Measurements from ENCODE around the gene COX7B2. TPM values are rescaled to one million over a fixed set of nuclear protein-coding genes. Genes with fewer than 3 reads are reported as not detected.

COX7B2 gene
- total RNA-seq, 1 donor: not detected

- no peak overlapping the region for H3K27ac ChIP-seq (ENCODE audit: low read depth, low read length)
- H3K9me3 ChIP-seq (ENCODE audit: low read depth, low read length): no peaks in the 10 kb centered on the region
- no peaks in the 10 kb centered on the region for H3K79me2 ChIP-seq (ENCODE audit: insufficient read depth, low read length)
- no peaks in the 10 kb centered on the region for H3K36me3 ChIP-seq (ENCODE audit: insufficient read depth, low read length)
- TF ChIP-seq, protein P1, sequence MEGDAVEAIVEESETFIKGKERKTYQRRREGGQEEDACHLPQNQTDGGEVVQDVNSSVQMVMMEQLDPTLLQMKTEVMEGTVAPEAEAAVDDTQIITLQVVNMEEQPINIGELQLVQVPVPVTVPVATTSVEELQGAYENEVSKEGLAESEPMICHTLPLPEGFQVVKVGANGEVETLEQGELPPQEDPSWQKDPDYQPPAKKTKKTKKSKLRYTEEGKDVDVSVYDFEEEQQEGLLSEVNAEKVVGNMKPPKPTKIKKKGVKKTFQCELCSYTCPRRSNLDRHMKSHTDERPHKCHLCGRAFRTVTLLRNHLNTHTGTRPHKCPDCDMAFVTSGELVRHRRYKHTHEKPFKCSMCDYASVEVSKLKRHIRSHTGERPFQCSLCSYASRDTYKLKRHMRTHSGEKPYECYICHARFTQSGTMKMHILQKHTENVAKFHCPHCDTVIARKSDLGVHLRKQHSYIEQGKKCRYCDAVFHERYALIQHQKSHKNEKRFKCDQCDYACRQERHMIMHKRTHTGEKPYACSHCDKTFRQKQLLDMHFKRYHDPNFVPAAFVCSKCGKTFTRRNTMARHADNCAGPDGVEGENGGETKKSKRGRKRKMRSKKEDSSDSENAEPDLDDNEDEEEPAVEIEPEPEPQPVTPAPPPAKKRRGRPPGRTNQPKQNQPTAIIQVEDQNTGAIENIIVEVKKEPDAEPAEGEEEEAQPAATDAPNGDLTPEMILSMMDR (IDR thresholded peaks at IDR 0.05; ENCODE audit: extremely low read depth, low read depth, low read length): no peak
- H2AFZ ChIP-seq (ENCODE audit: low read length): no peak overlapping the region
- H3K4me2 ChIP-seq (ENCODE audit: insufficient read depth, low read length): no peak overlapping the region
- H3K27me3 ChIP-seq (ENCODE audit: insufficient read depth, low read length): no peaks in the 10 kb centered on the region
- no peak overlapping the region for H3K4me3 ChIP-seq (ENCODE audit: insufficient read depth, low read length)
- no peaks in the 10 kb centered on the region for H3K4me1 ChIP-seq (ENCODE audit: insufficient read depth, low read length)
- no peaks in the 10 kb centered on the region for H4K20me1 ChIP-seq (ENCODE audit: insufficient read depth, low read length)
- no peak for DNase-seq (ENCODE audit: insufficient read length, low spot score, missing footprints)
These were observed 38.6 kb downstream of the COX7B2 start for GRCh38 chr4:46870411-46870810.

DNA sequence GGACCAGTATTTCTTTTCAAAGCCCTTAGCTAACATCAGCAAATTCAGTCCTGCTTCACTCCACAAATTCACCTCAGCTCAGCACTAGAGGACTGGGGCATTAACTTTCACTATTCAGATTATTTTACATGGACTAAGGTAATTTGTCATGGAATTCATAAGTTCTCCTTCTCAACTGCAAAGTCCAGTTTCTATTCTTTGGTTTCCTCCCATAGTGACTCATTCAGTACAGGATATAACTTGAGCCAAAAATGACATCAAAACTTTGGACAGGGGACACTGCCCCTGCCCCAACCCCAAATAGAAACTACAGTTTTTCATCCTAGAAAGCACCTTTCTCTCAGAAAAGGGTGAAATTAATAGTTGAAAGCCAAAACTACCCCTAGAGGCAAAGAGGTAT is 52.7 kb downstream of the COX7B2 start:
- Histone ChIP-seq H3K9me3 (ENCODE audit: low read depth, low read length) (no peaks in the 10 kb centered on the region), H3K4me2 (ENCODE audit: insufficient read depth, low read length) (no peak overlapping the region), H3K27ac (ENCODE audit: low read depth, low read length) (no peak overlapping the region), H3K79me2 (ENCODE audit: insufficient read depth, low read length) (no peaks in the 10 kb centered on the region), H3K27me3 (ENCODE audit: insufficient read depth, low read length) (no peaks in the 10 kb centered on the region), H3K4me3 (ENCODE audit: insufficient read depth, low read length) (no peak overlapping the region), H3K4me1 (ENCODE audit: insufficient read depth, low read length) (no peaks in the 10 kb centered on the region), H2AFZ (ENCODE audit: low read length) (no peak overlapping the region), H4K20me1 (ENCODE audit: insufficient read depth, low read length) (no peaks in the 10 kb centered on the region), H3K36me3 (ENCODE audit: insufficient read depth, low read length) (no peaks in the 10 kb centered on the region)
- DNase-seq (ENCODE audit: insufficient read length, low spot score, missing footprints): no peak
- TF ChIP-seq, protein P1 (IDR thresholded peaks at IDR 0.05; ENCODE audit: extremely low read depth, low read depth, low read length): no peak

- Histone ChIP-seq H3K27ac (ENCODE audit: low read depth, low read length) (no peak overlapping the region), H3K4me1 (ENCODE audit: insufficient read depth, low read length) (no peaks in the 10 kb centered on the region), H3K36me3 (ENCODE audit: insufficient read depth, low read length) (no peaks in the 10 kb centered on the region), H3K79me2 (ENCODE audit: insufficient read depth, low read length) (no peaks in the 10 kb centered on the region), H2AFZ (ENCODE audit: low read length) (no peak overlapping the region), H3K9me3 (ENCODE audit: low read depth, low read length) (no peaks in the 10 kb centered on the region), H3K4me2 (ENCODE audit: insufficient read depth, low read length) (no peak overlapping the region), H3K4me3 (ENCODE audit: insufficient read depth, low read length) (no peak overlapping the region), H3K27me3 (ENCODE audit: insufficient read depth, low read length) (no peaks in the 10 kb centered on the region), H4K20me1 (ENCODE audit: insufficient read depth, low read length) (no peaks in the 10 kb centered on the region)
- DNase-seq (ENCODE audit: insufficient read length, low spot score, missing footprints): no peak
- TF ChIP-seq, protein P1 (IDR thresholded peaks at IDR 0.05; ENCODE audit: extremely low read depth, low read depth, low read length): no peak
These were observed 56.2 kb downstream of the COX7B2 start for GRCh38 chr4:46852800-46853199.

DNA sequence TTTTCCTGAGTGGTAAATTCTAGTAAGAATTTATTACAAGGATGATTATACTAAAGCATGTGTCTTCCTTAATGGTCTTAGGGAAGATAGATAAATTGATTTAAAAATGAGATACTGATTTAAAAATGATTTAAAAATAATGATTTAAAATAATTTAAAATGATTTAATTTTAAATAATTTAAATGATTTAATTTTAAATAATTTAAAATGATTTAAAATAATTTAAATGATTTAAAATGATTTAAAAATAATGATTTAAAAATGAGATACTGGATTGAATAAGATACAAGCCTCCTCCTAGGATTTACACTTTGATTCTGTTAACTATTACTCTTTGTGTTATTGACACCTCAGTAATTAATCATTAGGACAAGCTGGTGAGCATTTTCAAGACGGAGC is 59.0 kb downstream of the COX7B2 start:
- H3K4me2 ChIP-seq (ENCODE audit: insufficient read depth, low read length): no peak overlapping the region
- H3K9me3 ChIP-seq (ENCODE audit: low read depth, low read length): no peaks in the 10 kb centered on the region
- H3K79me2 ChIP-seq (ENCODE audit: insufficient read depth, low read length): no peaks in the 10 kb centered on the region
- H3K27ac ChIP-seq (ENCODE audit: low read depth, low read length): no peak overlapping the region
- no peaks in the 10 kb centered on the region for H3K4me1 ChIP-seq (ENCODE audit: insufficient read depth, low read length)
- no peak overlapping the region for H3K4me3 ChIP-seq (ENCODE audit: insufficient read depth, low read length)
- TF ChIP-seq, protein P1 (IDR thresholded peaks at IDR 0.05; ENCODE audit: extremely low read depth, low read depth, low read length): no peak
- no peaks in the 10 kb centered on the region for H3K27me3 ChIP-seq (ENCODE audit: insufficient read depth, low read length)
- H2AFZ ChIP-seq (ENCODE audit: low read length): no peak overlapping the region
- no peaks in the 10 kb centered on the region for H3K36me3 ChIP-seq (ENCODE audit: insufficient read depth, low read length)
- H4K20me1 ChIP-seq (ENCODE audit: insufficient read depth, low read length): no peaks in the 10 kb centered on the region
- no peak for DNase-seq (ENCODE audit: insufficient read length, low spot score, missing footprints)

All from osteoblast (primary cell).